Colonic mucosa (tissue), 4 donors: ENCODE measurements around the gene FBXL15. TPM values are rescaled to one million over a fixed set of nuclear protein-coding genes. Genes with fewer than 3 reads are reported as not detected.

Experiments used
- DNase-seq: peaks from one replicate; pipeline ENCODE4 v3.0.0-alpha.2; 2020
- H3K27ac ChIP-seq: fragments of 200-600 bp; one replicate; pipeline ENCODE4 v1.8.0; 2021
- H3K27me3 ChIP-seq: fragments of 200-600 bp; one replicate; pipeline ENCODE4 v1.8.0; 2021
- H3K36me3 ChIP-seq: fragments of 200-600 bp; one replicate; pipeline ENCODE4 v1.8.0; 2021
- H3K4me1 ChIP-seq: fragments of 200-600 bp; one replicate; pipeline ENCODE4 v1.8.0; 2021; ENCODE audit warnings: mild to moderate bottlenecking
- H3K4me3 ChIP-seq: fragments of 200-600 bp; one replicate; pipeline ENCODE4 v1.8.0; 2021
- H3K9ac ChIP-seq, 2 donors: one replicate each; pipeline ENCODE4 v1.7.0; 2013; ENCODE audit warnings: control low read depth in 2 of 2, low read depth in 2 of 2, low read length in 2 of 2
- H3K9me3 ChIP-seq: fragments of 200-600 bp; one replicate; pipeline ENCODE4 v1.8.0; 2021
- intact Hi-C: fragments of 100-400 bp; cut with DNase I; formaldehyde crosslinking; loops from one replicate; pipeline ENCODE4 v1.14.1; 2022
- total RNA-seq, 2 donors: library from RNA; stranded (reverse); fragmentation: NEBNext Ultra II Directional in 1 of 2; extraction: Animal tissue kit (Norgen Biotek cat#: 25700) in 1 of 2; gene quantifications; one replicate each; pipeline ENCODE4 v1.2.1, GENCODE V29; 2021
- TF ChIP-seq, protein P1 (sequence below): fragments of 200-600 bp; IDR thresholded peaks from one replicate; pipeline ENCODE4 v1.8.0; 2022; ENCODE audit warnings: antibody characterized with exemption, mild to moderate bottlenecking
- donor health status: healthy.
- donor health status: DM: no; HTN: no; CAD: no.
- donor health status: DM: no; HTN: no; CAD: no.

Gene FBXL15, protein sequence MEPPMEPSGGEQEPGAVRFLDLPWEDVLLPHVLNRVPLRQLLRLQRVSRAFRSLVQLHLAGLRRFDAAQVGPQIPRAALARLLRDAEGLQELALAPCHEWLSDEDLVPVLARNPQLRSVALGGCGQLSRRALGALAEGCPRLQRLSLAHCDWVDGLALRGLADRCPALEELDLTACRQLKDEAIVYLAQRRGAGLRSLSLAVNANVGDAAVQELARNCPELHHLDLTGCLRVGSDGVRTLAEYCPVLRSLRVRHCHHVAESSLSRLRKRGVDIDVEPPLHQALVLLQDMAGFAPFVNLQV
- 10 to 100 TPM; 23.7 to 37.3 TPM for total RNA-seq

DNA sequence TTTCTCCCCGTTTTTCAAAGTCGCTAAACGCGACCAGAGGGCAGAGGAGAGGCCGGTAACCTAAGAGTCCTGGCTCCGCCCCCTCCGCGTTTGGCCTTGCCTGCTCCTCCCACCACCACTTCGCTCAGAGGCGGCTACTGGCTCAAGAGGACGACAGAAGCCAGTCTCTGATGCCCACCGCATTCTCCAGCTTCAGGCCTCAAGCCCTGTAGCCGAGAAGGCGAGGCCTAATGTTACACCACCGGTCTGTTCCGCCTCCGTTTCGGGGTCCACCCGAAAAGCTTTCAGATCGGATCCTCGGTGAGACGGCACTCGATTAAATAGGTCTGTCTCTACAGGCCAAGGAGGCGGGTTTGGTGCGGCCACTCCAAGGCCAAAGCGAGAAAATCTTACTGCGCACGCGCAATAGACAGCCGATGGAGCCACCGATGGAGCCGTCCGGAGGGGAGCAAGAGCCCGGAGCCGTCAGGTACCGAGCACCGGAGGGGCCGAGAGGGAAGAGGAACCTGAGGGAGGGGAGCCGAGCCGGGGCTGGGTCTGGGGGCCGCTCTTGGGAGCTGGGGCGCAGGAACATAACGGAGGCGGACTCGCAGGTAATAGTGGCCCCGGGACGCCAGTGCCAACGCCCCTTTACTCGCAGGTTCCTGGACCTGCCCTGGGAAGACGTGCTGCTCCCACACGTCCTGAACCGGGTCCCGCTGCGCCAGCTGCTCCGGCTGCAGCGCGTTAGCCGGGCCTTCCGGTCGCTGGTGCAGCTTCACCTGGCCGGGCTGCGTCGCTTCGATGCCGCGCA is at the start of gene FBXL15:
FBXL15 (plus strand) TSS at position 123 of the 793 bp plus-strand sequence; CDS start at position 417, 294 bp downstream.
- intact Hi-C loops = loop anchor here (5.0 kb wide), 1 partner anchor 61 kb away; no protein-coding TSS in a partner anchor
- Histone ChIP-seq H3K27me3 (no peaks in the 10 kb centered on the region), H3K4me3 (peak within 1 kb of the TSS; percentile 71), H3K9me3 (no peaks in the 10 kb centered on the region), H3K36me3 (no peaks in the 10 kb centered on the region), H3K9ac (peak within 1 kb of the TSS; percentile 88 to 95), H3K27ac (peak within 1 kb of the TSS; percentile 88), H3K4me1 (peaks cover 15% of the 10 kb centered on the region)
- peak; percentile 97 for DNase-seq
- TF ChIP-seq, protein P1, sequence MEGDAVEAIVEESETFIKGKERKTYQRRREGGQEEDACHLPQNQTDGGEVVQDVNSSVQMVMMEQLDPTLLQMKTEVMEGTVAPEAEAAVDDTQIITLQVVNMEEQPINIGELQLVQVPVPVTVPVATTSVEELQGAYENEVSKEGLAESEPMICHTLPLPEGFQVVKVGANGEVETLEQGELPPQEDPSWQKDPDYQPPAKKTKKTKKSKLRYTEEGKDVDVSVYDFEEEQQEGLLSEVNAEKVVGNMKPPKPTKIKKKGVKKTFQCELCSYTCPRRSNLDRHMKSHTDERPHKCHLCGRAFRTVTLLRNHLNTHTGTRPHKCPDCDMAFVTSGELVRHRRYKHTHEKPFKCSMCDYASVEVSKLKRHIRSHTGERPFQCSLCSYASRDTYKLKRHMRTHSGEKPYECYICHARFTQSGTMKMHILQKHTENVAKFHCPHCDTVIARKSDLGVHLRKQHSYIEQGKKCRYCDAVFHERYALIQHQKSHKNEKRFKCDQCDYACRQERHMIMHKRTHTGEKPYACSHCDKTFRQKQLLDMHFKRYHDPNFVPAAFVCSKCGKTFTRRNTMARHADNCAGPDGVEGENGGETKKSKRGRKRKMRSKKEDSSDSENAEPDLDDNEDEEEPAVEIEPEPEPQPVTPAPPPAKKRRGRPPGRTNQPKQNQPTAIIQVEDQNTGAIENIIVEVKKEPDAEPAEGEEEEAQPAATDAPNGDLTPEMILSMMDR = no peak

DNA sequence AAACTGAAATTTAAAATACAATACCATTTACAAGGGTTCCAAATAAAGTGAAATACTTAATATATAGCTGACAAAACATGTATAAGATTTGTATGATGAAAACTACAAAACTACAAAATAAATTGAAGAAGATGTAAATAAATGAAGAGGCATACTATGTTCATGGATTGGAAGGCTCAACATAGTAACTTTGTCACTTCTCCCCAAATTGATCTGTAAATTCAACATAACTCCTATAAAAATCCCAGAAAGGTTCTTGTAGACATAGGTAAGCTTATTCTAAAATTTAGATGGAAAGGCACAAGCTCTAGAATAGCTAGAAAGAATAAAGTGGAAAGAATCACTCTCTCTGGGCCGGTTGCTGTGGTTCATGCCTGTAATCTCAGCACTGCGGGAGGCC is 49.3 kb upstream of the FBXL15 start:
- H3K27me3 ChIP-seq = no peaks in the 10 kb centered on the region
- H3K4me1 ChIP-seq = no peaks in the 10 kb centered on the region
- DNase-seq = no peak
- H3K36me3 ChIP-seq = peaks cover 31% of the 10 kb centered on the region
- intact Hi-C loops = no loop called here
- H3K9ac ChIP-seq = no peak overlapping the region
- no peak overlapping the region for H3K4me3 ChIP-seq
- TF ChIP-seq, protein P1 = no peak
- H3K9me3 ChIP-seq = no peaks in the 10 kb centered on the region
- no peak overlapping the region for H3K27ac ChIP-seq

DNA sequence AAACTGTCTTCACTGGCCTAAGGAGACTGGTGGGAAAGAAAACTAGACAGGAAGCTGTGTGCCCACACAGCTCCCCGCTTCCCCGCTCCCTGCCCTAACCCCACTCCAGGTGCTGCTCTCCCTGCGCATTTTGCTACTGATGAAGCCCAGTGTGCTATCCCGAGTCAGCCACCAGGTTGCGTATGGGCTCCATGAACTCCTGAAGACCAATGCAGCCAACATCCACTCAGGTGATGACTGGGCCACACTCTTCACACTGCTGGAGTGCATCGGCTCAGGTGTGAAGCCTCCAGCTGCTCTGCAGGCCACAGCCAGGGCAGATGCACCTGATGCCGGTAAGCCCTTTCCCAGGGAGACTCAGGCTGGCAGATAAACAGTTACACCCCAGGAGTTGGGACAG is 45.4 kb upstream of the FBXL15 start:
- Histone ChIP-seq H3K9ac (no peak overlapping the region), H3K9me3 (no peaks in the 10 kb centered on the region), H3K4me1 (no peaks in the 10 kb centered on the region), H3K27me3 (no peaks in the 10 kb centered on the region), H3K4me3 (no peak overlapping the region), H3K36me3 (peaks cover 40% of the 10 kb centered on the region), H3K27ac (no peak overlapping the region)
- TF ChIP-seq, protein P1 = no peak
- intact Hi-C loops = no loop called here
- no peak for DNase-seq

DNA sequence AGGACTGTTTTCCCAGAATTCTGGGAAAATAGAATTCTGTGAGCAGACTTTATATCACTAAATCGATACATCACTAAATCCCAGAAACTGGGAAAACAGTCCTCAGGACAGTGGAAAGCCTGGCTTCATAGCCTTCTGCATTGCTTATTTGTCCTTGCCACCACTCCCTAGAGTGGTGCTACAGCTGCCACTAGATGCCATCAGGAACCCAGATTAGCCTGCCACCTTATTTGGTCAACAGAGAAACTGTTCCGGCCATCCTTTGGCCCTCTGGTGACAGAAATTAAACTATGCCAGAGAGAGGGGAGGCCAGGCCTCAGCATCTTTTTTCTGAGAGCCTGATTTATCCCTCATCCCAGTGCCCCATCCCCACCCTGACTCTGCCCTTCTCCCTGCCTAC is 44.8 kb upstream of the FBXL15 start:
- TF ChIP-seq, protein P1 = no peak
- Histone ChIP-seq H3K36me3 (peaks cover 36% of the 10 kb centered on the region), H3K27ac (no peak overlapping the region), H3K27me3 (no peaks in the 10 kb centered on the region), H3K9me3 (no peaks in the 10 kb centered on the region), H3K4me3 (no peak overlapping the region), H3K9ac (no peak overlapping the region), H3K4me1 (no peaks in the 10 kb centered on the region)
- intact Hi-C loops = no loop called here
- no peak for DNase-seq

DNA sequence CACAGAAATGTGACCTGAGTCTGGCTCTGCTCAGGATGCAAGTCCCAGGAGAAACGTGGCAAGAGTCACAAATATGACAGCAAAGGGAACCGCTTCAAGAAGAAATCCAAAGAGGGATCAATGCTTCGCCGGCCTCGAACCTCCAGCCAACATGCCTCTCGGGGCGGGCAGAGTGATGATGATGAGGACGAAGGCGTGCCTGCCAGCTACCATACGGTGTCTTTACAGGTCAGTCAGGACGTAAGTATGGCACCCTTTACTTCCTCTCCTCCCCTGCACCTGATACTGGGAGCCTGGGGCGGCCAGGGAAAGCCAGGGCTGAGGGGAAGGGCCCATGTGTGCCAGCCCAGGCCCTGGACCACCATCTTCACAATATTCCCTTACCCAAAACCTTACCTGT is 43.7 kb upstream of the FBXL15 start:
- no peak overlapping the region for H3K27ac ChIP-seq
- no peaks in the 10 kb centered on the region for H3K27me3 ChIP-seq
- no peak overlapping the region for H3K4me3 ChIP-seq
- no peak overlapping the region for H3K9ac ChIP-seq
- H3K36me3 ChIP-seq = peaks cover 32% of the 10 kb centered on the region
- intact Hi-C loops = no loop called here
- H3K9me3 ChIP-seq = no peaks in the 10 kb centered on the region
- no peak for DNase-seq
- TF ChIP-seq, protein P1 = no peak
- H3K4me1 ChIP-seq = no peaks in the 10 kb centered on the region
